Lower lobe of right lung (tissue), 2 donors: ENCODE results near the gene SLC16A2. TPM values are rescaled to one million over a fixed set of nuclear protein-coding genes. Genes with fewer than 3 reads are reported as not detected.

Source experiments
- ATAC-seq, 2 donors: fragments of 200-7000 bp; cut with Tn5 transposase; one replicate each; pipeline ENCODE4 v1.9.1; 2020 to 2022; ENCODE audit warnings: mild to moderate bottlenecking in 2 of 2, moderate library complexity in 2 of 2
- DNase-seq: peaks from one replicate; pipeline ENCODE4 v3.0.0-alpha.2; 2020
- H3K27ac ChIP-seq: fragments of 200-600 bp; one replicate; pipeline ENCODE4 v1.8.0; 2022
- H3K27me3 ChIP-seq: fragments of 200-600 bp; one replicate; pipeline ENCODE4 v1.8.0; 2022; ENCODE audit warnings: low read depth
- H3K36me3 ChIP-seq: fragments of 200-600 bp; one replicate; pipeline ENCODE4 v1.8.0; 2022; ENCODE audit warnings: mild to moderate bottlenecking
- H3K4me1 ChIP-seq: fragments of 200-600 bp; one replicate; pipeline ENCODE4 v1.8.0; 2022
- H3K4me3 ChIP-seq: fragments of 200-600 bp; one replicate; pipeline ENCODE4 v1.8.0; 2022; ENCODE audit warnings: mild to moderate bottlenecking
- H3K9me3 ChIP-seq: fragments of 200-600 bp; one replicate; pipeline ENCODE4 v1.8.0; 2022
- intact Hi-C: fragments of 100-400 bp; cut with DNase I; formaldehyde crosslinking; loops from one replicate; pipeline ENCODE4 v1.11.0; 2022
- total RNA-seq: library from RNA; stranded (reverse); fragmentation: NEBNext Ultra II Directional; extraction: Animal tissue kit (Norgen Biotek cat#: 25700); gene quantifications from one replicate; pipeline ENCODE4 v1.2.1, GENCODE V29; 2021
- TF ChIP-seq, protein P1 (sequence below): fragments of 200-600 bp; IDR thresholded peaks from one replicate; pipeline ENCODE4 v1.8.0; 2022; ENCODE audit warnings: antibody characterized with exemption, mild to moderate bottlenecking
- donor health status: DM: no; HTN: yes; CAD: no; lungs with severe emphysema.

Gene SLC16A2
- total RNA-seq, 1 donor from 2014 or later: 7.2 TPM

DNA sequence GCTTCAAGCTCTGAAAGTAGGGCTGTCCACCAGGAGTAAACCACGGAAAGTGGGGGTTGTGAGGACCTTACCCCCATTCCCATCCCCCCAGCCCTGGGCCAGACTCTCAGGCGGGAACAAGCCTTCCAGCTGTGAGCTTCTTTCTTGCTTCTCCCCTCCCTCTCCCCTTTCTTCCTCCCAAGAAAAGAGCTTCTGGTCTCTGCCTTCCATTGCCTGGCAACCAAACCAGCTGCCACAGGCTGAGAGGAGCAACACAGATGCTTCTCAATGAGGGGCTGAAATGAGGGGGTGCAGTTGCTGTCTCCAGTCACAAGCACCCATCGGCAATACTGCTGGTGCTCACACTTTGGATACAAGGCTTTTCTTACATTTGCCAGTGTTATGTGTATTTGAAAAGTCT is 72.5 kb downstream of the SLC16A2 start:
- intact Hi-C loops: no loop called here
- TF ChIP-seq, protein P1, sequence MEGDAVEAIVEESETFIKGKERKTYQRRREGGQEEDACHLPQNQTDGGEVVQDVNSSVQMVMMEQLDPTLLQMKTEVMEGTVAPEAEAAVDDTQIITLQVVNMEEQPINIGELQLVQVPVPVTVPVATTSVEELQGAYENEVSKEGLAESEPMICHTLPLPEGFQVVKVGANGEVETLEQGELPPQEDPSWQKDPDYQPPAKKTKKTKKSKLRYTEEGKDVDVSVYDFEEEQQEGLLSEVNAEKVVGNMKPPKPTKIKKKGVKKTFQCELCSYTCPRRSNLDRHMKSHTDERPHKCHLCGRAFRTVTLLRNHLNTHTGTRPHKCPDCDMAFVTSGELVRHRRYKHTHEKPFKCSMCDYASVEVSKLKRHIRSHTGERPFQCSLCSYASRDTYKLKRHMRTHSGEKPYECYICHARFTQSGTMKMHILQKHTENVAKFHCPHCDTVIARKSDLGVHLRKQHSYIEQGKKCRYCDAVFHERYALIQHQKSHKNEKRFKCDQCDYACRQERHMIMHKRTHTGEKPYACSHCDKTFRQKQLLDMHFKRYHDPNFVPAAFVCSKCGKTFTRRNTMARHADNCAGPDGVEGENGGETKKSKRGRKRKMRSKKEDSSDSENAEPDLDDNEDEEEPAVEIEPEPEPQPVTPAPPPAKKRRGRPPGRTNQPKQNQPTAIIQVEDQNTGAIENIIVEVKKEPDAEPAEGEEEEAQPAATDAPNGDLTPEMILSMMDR: no peak
- no peak for DNase-seq

GRCh38 chrX:74498924-74499323 is 77.6 kb downstream of the SLC16A2 start:
- Histone ChIP-seq H3K27me3 (no peaks in the 10 kb centered on the region), H3K27ac (no peak overlapping the region), H3K36me3 (no peaks in the 10 kb centered on the region), H3K4me1 (no peaks in the 10 kb centered on the region), H3K4me3 (no peak overlapping the region), H3K9me3 (no peaks in the 10 kb centered on the region)
- ATAC-seq (no peak), DNase-seq (no peak)
- intact Hi-C loops: no loop called here
- TF ChIP-seq, protein P1: no peak

More for the DNA sequence above, 72.5 kb downstream of the SLC16A2 start:
- H3K4me1 ChIP-seq: no peaks in the 10 kb centered on the region
- no peak for ATAC-seq
- no peaks in the 10 kb centered on the region for H3K36me3 ChIP-seq
- H3K27ac ChIP-seq: no peak overlapping the region
- no peaks in the 10 kb centered on the region for H3K27me3 ChIP-seq
- no peaks in the 10 kb centered on the region for H3K9me3 ChIP-seq
- H3K4me3 ChIP-seq: no peak overlapping the region

- Histone ChIP-seq H3K36me3 (no peaks in the 10 kb centered on the region), H3K4me1 (no peaks in the 10 kb centered on the region), H3K9me3 (no peaks in the 10 kb centered on the region), H3K27ac (no peak overlapping the region), H3K27me3 (no peaks in the 10 kb centered on the region), H3K4me3 (no peak overlapping the region)
- intact Hi-C loops: no loop called here
- no peak for DNase-seq
- ATAC-seq: no peak
- TF ChIP-seq, protein P1: no peak
Measured at GRCh38 chrX:74500067-74500466, 78.8 kb downstream of the SLC16A2 start.

DNA sequence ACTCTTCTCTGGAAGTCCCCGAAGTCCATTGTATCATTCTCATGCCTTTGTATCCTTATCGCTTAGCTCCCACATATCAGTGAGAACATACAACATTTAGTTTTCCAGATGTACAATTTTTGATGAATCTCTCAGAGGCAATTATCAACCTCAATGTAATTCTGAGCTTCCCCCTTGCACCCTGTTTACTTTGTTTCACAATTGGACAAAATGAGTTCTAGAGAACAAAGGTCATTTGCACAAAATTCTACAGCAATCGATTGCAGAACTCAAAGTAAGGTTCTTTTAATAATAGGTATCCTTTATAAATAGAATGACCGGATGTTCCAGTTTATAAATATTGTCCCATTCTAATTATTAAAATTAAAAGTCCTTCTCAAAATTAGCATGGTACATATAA is 79.3 kb downstream of the SLC16A2 start:
- TF ChIP-seq, protein P1: no peak

DNA sequence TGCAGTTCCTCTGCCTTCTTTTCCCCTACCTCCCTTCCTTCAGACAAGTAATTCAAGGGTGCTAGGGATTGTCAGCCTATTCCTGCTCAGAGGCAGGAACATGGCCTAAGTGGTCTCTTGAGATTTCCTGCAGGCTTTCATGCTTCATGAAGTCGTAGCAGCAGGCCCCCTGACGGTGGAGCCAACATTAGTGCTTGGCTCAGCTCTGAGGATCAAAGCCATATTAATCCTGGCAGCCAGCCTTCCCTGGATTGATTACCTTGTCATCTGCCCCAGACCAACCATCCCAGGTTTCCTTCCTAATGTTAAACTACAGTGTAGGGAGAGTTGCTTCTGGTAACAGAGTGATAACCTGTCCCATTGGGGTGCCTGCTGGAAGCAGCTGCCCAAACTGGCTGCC is 84.1 kb downstream of the SLC16A2 start:
- no peak overlapping the region for H3K27ac ChIP-seq
- no peaks in the 10 kb centered on the region for H3K9me3 ChIP-seq
- no peaks in the 10 kb centered on the region for H3K4me1 ChIP-seq
- TF ChIP-seq, protein P1: no peak
- DNase-seq: no peak
- no peaks in the 10 kb centered on the region for H3K27me3 ChIP-seq
- intact Hi-C loops: no loop called here
- no peaks in the 10 kb centered on the region for H3K36me3 ChIP-seq
- no peak overlapping the region for H3K4me3 ChIP-seq
- no peak for ATAC-seq

More for the DNA sequence above, 79.3 kb downstream of the SLC16A2 start:
- DNase-seq (no peak), ATAC-seq (no peak)
- Histone ChIP-seq H3K9me3 (no peaks in the 10 kb centered on the region), H3K36me3 (no peaks in the 10 kb centered on the region), H3K27ac (no peak overlapping the region), H3K4me1 (no peaks in the 10 kb centered on the region), H3K27me3 (no peaks in the 10 kb centered on the region), H3K4me3 (no peak overlapping the region)
- intact Hi-C loops: no loop called here
